GM18520 (cell line): ENCODE results near the gene CERS1.

Source experiments
- ATAC-seq: cut with Tn5 transposase; IDR thresholded peaks from one replicate; pipeline ENCODE4 v1.9.1; 2021; ENCODE audit not compliant: unreplicated experiment

The CERS1 gene

DNA sequence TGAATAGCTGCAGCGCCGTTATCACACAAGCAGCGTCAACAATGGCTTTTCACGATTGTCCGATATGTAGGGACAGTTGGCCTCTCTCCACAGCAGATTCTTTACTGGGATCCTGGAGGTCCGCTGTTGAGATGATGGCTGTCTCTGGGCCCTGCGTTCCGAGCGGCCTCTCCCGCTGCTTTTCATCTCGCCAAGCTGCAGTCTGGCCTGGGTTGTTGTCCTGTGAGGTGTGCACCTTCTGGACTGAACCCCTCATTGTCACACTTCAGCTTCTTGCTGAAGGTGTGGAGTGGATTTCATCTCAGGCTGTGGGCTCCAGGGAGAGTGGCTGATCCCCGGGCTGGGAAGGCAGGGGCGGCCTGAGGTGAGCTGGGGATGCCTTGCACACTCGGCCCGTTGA lies 54.6 kb downstream of the CERS1 start:
- no peak for ATAC-seq

DNA sequence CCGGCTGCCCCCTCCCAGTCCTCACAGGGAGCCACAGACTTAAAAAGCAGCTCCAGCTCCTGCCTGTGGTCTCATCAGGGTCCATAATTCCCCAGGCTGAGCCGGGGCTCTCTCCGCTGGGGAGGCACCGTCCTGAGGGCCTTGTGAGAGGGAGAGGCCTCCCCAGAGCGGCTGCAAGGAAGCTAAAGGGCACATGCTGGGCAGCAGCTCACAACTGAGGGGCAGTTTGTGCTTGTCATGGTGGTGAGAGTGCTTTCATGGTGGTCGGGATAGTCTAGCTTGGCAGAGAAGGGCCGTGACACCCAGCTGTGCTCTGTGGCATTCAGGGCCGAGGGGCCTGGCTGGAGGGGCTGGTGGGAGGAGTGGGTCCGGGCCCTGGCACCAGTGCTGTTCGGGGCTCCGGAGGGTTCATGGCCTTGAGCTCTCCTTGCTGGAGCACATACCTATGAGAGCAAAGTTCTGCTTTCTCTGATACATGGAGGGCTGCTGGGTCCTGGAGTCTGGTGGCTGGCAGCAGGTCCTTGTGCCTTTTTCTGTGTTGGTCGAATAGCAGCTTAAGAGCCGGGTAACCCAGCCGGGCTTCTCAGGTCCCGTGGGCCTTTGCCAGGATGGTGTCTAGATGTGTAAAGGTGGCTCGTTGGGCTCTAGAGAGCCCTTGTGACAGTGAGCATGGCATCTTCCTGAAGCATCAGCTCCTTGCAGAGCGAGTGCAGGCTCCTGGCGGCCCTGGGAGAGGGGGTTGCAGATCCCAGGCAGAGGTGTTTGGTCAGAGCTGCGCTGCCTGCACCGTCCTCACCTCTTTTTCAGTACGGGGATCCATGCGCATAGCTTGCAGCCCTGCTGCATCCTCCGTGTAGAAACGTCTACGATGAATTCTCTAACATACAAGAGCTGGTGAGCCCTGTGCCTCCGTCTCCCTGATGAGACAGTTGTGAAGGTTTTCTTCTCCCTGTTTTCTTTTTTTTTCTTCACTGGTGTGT lies 55.4 kb downstream of the CERS1 start:
- no peak for ATAC-seq

DNA sequence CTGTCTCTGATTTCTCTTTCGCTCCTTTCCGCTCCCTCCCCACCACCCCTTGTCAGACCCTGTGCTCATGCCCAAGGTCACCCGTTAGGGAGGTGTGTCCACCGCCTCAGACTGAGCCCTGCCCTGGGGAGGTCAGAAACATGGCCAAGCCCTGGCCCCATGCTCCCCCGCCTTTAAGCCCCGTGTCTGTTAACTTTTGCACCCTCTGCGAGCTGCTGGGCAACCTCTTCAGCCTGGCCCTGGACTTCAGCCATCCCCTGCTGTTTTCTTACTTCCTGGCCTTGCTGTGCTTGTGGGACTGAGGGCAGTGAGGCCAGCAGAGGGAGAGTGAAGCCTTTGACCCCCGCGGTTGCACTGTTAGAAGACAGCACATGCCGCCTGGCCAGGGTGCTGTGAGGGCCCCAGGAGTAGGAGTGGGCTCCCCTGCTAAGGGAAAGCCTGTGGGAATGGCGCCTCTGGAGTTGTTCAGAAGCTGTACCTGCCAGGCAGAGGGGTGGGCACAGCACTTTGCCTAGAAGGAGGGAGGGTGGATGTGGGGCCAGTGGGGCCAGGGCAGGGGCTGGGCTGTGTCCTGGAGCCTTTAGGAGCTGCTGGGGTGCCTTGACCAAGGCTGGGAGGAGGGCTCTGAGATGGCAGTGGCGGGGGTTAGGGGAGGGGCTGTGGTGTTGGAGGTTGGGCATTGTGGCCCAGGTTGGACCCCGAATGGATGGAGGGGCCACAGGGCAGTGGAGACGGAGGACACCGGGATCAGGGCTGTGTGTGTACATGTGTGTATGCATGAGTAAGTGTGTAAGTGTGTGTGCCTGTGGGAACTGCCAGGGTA lies 56.3 kb downstream of the CERS1 start:
- no peak for ATAC-seq

DNA sequence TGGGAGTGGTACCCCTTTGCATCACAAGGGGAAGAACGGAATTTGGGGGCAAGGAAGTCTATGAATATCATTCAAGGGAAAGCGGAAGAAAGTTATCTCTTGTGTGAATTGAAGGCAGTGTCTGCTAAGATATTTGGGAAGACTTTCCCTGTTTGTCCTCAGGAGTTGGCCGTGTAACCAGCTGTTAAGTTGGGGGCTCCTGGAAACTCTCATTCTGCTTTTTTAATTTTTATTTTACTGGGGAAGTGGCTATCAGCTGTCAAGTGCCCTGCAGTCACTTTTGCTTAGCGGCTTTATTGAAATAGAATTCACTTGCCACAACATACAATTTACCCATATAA lies 61.3 kb downstream of the CERS1 start:
- ATAC-seq, result no peak

DNA sequence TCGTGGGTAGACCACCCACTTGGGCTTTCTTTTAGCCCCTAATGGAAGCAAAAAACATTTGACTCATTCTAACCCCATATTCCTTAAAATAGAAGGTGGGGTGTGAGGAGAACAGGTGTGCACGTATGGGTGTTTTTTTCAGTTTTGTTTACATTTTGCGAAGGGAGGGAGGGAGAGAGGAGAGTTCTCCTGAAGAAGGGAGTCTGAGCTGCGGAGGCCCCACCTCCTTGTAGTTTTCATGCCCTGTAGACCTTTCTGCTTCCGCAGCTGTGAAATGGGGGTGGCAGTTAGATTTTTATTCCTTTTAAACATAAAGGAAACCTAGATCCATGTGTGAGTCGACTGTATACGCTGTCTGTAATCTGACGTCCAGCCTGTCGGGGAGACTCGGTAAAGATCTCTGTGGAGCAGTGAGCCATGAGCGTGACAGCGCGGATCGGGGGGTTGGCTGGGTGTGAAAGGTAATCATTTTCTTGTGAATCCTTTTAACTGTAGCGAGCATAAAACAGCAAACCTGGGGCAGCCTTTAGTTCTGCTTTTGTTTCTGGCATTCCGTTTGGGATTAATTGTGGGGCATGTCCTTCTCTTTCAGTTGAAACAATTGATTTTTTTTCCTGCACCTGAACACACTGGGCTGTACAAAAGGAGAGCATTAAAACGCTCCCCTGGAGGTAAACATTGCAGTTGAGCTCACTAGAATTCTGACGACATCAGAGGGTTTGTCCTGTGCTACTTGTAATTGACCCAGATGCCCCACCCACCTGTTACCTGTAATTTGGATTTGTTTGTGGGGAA lies 61.9 kb downstream of the CERS1 start:
- no peak for ATAC-seq

DNA sequence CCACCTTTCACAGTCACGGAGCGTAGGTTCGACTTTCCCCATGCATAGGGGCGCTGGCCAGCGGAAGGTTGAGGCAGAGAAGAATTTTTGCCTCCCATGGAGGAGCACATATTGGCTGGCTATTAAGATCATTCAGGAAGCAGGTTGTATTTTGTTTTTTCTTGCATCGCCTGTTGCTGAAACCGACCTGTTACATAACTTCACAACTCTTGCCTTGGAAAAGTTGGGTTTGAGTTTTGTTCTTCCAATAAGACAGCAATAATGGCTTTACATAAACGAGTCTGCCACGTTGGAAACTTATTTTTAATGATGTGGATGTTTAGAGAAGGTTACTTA lies 62.8 kb downstream of the CERS1 start:
- no peak for ATAC-seq

DNA sequence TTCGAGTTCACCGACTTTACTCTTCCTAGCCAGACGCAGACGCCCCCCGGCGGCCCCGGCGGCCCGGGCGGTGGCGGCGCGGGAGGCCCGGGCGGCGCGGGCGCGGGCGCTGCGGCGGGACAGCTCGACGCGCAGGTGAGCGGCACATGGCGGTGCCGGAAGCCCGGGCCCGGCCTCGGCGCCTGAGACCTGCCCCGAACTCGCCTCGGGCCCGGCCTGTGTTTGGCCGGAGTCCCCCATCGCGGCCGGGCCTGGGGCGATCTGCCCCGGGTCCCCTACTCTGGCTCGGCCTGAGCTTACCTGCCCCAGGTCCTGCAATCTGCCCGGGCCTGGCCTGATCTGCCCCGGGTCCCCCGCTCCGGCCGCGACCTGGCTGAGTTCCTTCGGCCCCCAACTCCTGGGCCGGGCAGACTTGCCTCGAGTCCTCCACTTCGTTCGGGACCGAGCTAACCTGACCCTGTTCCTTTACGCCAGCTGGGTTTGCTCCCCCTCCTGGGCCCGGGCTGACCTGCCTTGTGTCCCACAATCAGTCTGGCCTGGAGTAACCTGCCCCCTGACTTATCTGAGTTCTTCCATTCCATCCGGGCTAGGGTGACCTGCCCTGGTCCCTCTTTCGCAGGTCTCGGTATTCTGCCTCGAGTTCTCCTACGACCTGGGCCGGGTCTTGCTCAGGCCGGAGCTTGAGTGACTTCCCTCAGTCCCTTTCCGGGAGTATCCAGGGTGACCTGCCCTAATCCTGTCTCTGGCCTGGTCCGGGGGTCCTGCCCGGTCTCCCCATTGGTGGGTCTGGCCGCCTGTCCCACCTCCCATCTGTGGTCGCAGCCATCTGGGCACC lies 63.4 kb downstream of the CERS1 start:
- no peak for ATAC-seq

DNA sequence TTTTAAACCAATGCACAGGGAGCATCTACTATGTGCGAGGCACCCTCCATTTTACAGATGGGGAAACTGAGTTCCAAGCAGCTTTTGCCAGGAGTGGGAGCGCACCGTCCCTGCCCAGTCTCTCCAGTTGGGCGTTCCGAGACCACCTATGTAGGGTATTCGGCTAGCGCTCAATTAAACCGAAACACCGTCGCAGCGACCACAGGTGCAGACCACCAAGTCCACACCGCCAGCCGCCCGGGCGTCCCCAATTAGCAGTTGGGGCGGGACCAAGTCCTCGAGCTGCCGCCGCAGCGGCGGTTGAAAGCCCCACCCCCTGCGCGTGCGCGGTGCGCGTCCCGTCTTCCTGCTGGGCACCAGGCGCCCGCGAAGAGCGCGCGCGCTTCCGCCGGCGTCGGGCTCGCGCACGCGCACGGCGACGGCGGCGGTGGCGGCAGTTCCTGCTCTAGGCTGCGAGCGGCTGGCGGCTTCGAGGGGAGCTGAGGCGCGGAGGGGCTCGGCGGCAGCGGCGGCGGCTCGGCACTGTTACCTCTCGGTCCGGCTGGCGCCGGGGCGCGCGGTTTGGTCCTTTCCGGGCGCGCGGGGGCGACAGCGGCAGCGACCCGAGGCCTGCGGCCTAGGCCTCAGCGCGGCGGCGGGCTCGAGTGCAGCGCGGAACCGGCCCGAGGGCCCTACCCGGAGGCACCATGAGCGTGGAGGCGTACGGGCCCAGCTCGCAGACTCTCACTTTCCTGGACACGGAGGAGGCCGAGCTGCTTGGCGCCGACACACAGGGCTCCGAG lies 64.2 kb downstream of the CERS1 start, which contains the start of gene UPF1:
TSS of gene UPF1 (plus strand) at position 436 of the 782 bp plus-strand sequence. CDS start at position 687, 251 bp downstream.
- ATAC-seq, result peak; percentile 63

DNA sequence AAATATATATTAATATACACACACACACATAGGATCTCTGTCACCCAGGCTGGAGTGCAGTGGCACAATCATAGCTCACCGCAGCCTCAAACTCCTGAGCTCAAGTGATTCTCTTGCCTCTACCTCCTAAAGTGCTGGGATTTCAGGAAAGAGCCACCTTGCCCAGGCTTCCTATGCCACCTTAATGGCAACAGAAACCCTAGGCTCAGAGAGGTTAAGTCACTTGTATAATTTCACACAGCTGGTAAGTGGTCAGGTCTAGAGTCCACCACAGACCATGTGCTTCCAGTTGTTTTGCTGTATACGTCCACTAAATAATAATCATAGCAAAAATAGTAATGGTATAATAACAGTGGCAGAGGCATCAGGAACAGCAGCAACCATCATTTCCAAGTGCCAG lies 65.5 kb downstream of the CERS1 start:
- ATAC-seq, result no peak

DNA sequence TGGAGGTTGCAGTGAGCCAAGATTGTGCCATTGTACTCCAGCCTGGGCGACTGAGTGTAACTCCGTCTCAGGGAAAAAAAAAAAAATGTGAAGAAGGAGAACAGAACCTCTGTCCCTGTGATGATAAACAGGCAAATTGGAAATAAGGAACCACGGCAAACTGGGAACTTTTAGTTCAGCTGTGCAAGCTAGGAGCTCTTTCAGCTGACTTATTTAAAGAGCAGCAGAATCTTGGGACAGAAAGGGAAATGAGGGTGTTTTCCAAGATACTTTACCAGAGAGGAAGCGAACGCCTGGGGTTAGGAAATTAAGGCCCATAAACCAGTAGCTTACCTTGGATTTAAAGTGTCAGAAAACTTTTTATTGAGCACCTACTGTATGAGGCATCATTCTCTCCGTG lies 67.2 kb downstream of the CERS1 start:
- ATAC-seq, result no peak
